HepG2 (cell line): ENCODE measurements around the gene P2RX7. TPM values are rescaled to one million over a fixed set of nuclear protein-coding genes. Genes with fewer than 3 reads are reported as not detected.

Experiments
- E2F5 ChIP-seq: sonication (generic); formaldehyde crosslinking; conservative IDR thresholded peaks from 2 replicates; pipeline ENCODE4 v1.4.0; 2020; ENCODE audit warnings: missing genetic modification reagents
- ELF1 ChIP-seq: sonication (generic); formaldehyde crosslinking; IDR thresholded peaks from 2 replicates; pipeline ENCODE4 v1.4.0; 2020; ENCODE audit warnings: missing genetic modification reagents
- EP300 ChIP-seq, 3 experiments: sonication (generic) in 1 of 3; formaldehyde crosslinking in 1 of 3; IDR thresholded peaks; 2 replicates each; pipeline versions ENCODE4 v1.5.1 to v1.6.1; 2011 to 2020; ENCODE audit warnings: low read depth in 2 of 3, low read length in 2 of 3, borderline replicate concordance in 1 of 3, improper control_type of control experiment in 1 of 3, mild to moderate bottlenecking in 1 of 3, missing genetic modification reagents in 1 of 3, moderate library complexity in 1 of 3
- HHEX ChIP-seq: IDR thresholded peaks from 2 replicates; pipeline ENCODE4 v1.6.1; 2016; ENCODE audit warnings: control low read depth
- HMG20A ChIP-seq: IDR thresholded peaks from 2 replicates; pipeline ENCODE4 v1.6.1; 2016; ENCODE audit warnings: borderline replicate concordance
- IRF9 ChIP-seq: sonication (generic); formaldehyde crosslinking; IDR thresholded peaks from 2 replicates; pipeline ENCODE4 v1.8.0; 2022; ENCODE audit warnings: missing genetic modification reagents, mild to moderate bottlenecking, borderline replicate concordance
- NKX3-1 ChIP-seq: sonication (generic); formaldehyde crosslinking; IDR thresholded peaks from 2 replicates; pipeline ENCODE4 v1.5.0; 2020; ENCODE audit warnings: missing genetic modification reagents
- PPARG ChIP-seq: conservative IDR thresholded peaks from 2 replicates; pipeline ENCODE4 v1.6.1; 2016; ENCODE audit warnings: missing biosample characterization, missing genetic modification reagents
- SOX6 ChIP-seq, 2 experiments: fragments of 450-650 bp in 1 of 2; sonication (generic) in 1 of 2; formaldehyde crosslinking in 1 of 2; IDR thresholded peaks; 2 replicates each; pipeline versions ENCODE4 v1.4.0 to v1.6.1; 2017 to 2020; ENCODE audit warnings: antibody characterized with exemption in 1 of 2, mild to moderate bottlenecking in 1 of 2, missing genetic modification reagents in 1 of 2
- SRY ChIP-seq: sonication (generic); formaldehyde crosslinking; IDR thresholded peaks from 2 replicates; pipeline ENCODE4 v1.8.0; 2022; ENCODE audit warnings: mild to moderate bottlenecking, missing genetic modification reagents
- TOPORS ChIP-seq: sonication (generic); formaldehyde crosslinking; IDR thresholded peaks from 2 replicates; pipeline ENCODE4 v1.8.0; 2023; ENCODE audit warnings: mild to moderate bottlenecking, missing genetic modification reagents
- ZBTB20 ChIP-seq: sonication (generic); formaldehyde crosslinking; IDR thresholded peaks from 2 replicates; pipeline ENCODE4 v1.8.1; 2023; ENCODE audit warnings: missing genetic modification reagents, low read depth, mild to moderate bottlenecking, borderline replicate concordance
- ZIK1 ChIP-seq: sonication (generic); formaldehyde crosslinking; IDR thresholded peaks from 2 replicates; pipeline ENCODE4 v1.5.0; 2020; ENCODE audit warnings: mild to moderate bottlenecking, low read depth, missing genetic modification reagents, borderline replicate concordance
- ZNF605 ChIP-seq: sonication (generic); formaldehyde crosslinking; IDR thresholded peaks from 2 replicates; pipeline ENCODE4 v1.8.0; 2022; ENCODE audit warnings: mild to moderate bottlenecking, missing genetic modification reagents
- ZNF7 ChIP-seq: IDR thresholded peaks from 2 replicates; pipeline ENCODE4 v1.6.1; 2016; ENCODE audit warnings: missing biosample characterization, missing genetic modification reagents
- ZNF772 ChIP-seq: sonication (generic); formaldehyde crosslinking; IDR thresholded peaks from 2 replicates; pipeline ENCODE4 v1.5.0; 2020; ENCODE audit warnings: mild to moderate bottlenecking, missing genetic modification reagents
- ZNF788 ChIP-seq: sonication (generic); formaldehyde crosslinking; IDR thresholded peaks from 2 replicates; pipeline ENCODE4 v1.5.0; 2020; ENCODE audit warnings: mild to moderate bottlenecking, missing genetic modification reagents, borderline replicate concordance
- polyA plus RNA-seq, 8 experiments: library from polyadenylated mRNA; depleted of rRNA in 3 of 8; stranded (reverse) in 7 of 8; unstranded in 1 of 8; fragments of >200 nt; fragmentation: Illumina TruSeq in 4 of 8; extraction: Trizol in 4 of 8; gene quantifications; 2 replicates each; pipeline versions ENCODE4 v1.2.1 to v1.2.3, GENCODE V29; 2011 to 2016; ENCODE audit warnings: low read depth in 4 of 8, missing spikeins in 1 of 8, mixed read lengths in 1 of 8; ENCODE audit not compliant: insufficient read depth in 1 of 8
- total RNA-seq, 5 experiments: library from RNA; depleted of rRNA; stranded (reverse); fragments of >200 nt; fragmentation: Illumina TruSeq; extraction: Trizol; gene quantifications; 2 replicates each; pipeline ENCODE4 v1.2.3, GENCODE V29; 2016; ENCODE audit warnings: low read depth in 1 of 5
- TF ChIP-seq, protein P1 (sequence below): IDR thresholded peaks from 2 replicates; pipeline ENCODE4 v1.6.1; 2012; ENCODE audit warnings: inconsistent platforms
- TF ChIP-seq, protein P2 (sequence below): sonication (generic); formaldehyde crosslinking; IDR thresholded peaks from 2 replicates; pipeline ENCODE4 v1.4.0; 2020; ENCODE audit warnings: low read depth, missing genetic modification reagents
- TF ChIP-seq, protein P3 (sequence below): sonication (generic); formaldehyde crosslinking; IDR thresholded peaks from 2 replicates; pipeline ENCODE4 v1.5.0; 2020; ENCODE audit warnings: missing genetic modification reagents

P2RX7 gene
- total and polyA plus RNA-seq, 2 of the 13 experiments (the other 11 are each of a cell fraction or from before 2014, with no cell fraction given) = 0.13 to 0.73 TPM

GRCh38 chr12:121116318-121117225 is 16.1 kb upstream of the P2RX7 start (continued):
- TF ChIP-seq E2F5 = no peak
- peak; percentile 34; the same call in 1 of the 2 replicates for TF ChIP-seq ZNF788 (CRISPR knock-in tag)
- TF ChIP-seq SRY = 0 out of 2 replicates have a peak, but pooled peaks have one; percentile 52
- no peak for TF ChIP-seq PPARG
- TF ChIP-seq NKX3-1 = no peak
- TF ChIP-seq ZNF7 (CRISPR knock-in tag) = no peak
- TF ChIP-seq, protein P1, sequence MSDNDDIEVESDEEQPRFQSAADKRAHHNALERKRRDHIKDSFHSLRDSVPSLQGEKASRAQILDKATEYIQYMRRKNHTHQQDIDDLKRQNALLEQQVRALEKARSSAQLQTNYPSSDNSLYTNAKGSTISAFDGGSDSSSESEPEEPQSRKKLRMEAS = peak; percentile 18; the same call in 1 of the 2 replicates
- no peak for TF ChIP-seq IRF9 (CRISPR knock-in tag)
- peak; percentile 61; the same call in 1 of the 2 replicates for TF ChIP-seq HHEX
- peak in 1 of 2 experiments; percentile 48; a peak in 1 of 4 replicates for TF ChIP-seq EP300 (IDR thresholded peaks at IDR 0.05; ENCODE audit: low read depth in 2 of 2, low read length in 2 of 2)
- no peak for TF ChIP-seq EP300 (CRISPR knock-in tag; IDR thresholded peaks at IDR 0.05; ENCODE audit: borderline replicate concordance)
- TF ChIP-seq HMG20A (CRISPR knock-in tag) = peak; percentile 89; the same call in 1 of the 2 replicates
- no peak for TF ChIP-seq SOX6 (IDR thresholded peaks at IDR 0.05)
- peak; percentile 72; the same call in 1 of the 2 replicates for TF ChIP-seq SOX6 (CRISPR knock-in tag; IDR thresholded peaks at IDR 0.05)
- TF ChIP-seq ZNF605 (CRISPR knock-in tag) = 0 out of 2 replicates have a peak, but pooled peaks have one; percentile 36
- no peak for TF ChIP-seq ELF1 (CRISPR knock-in tag)
- 0 out of 2 replicates have a peak, but pooled peaks have one; percentile 40 for TF ChIP-seq ZNF772
- TF ChIP-seq, protein P2, sequence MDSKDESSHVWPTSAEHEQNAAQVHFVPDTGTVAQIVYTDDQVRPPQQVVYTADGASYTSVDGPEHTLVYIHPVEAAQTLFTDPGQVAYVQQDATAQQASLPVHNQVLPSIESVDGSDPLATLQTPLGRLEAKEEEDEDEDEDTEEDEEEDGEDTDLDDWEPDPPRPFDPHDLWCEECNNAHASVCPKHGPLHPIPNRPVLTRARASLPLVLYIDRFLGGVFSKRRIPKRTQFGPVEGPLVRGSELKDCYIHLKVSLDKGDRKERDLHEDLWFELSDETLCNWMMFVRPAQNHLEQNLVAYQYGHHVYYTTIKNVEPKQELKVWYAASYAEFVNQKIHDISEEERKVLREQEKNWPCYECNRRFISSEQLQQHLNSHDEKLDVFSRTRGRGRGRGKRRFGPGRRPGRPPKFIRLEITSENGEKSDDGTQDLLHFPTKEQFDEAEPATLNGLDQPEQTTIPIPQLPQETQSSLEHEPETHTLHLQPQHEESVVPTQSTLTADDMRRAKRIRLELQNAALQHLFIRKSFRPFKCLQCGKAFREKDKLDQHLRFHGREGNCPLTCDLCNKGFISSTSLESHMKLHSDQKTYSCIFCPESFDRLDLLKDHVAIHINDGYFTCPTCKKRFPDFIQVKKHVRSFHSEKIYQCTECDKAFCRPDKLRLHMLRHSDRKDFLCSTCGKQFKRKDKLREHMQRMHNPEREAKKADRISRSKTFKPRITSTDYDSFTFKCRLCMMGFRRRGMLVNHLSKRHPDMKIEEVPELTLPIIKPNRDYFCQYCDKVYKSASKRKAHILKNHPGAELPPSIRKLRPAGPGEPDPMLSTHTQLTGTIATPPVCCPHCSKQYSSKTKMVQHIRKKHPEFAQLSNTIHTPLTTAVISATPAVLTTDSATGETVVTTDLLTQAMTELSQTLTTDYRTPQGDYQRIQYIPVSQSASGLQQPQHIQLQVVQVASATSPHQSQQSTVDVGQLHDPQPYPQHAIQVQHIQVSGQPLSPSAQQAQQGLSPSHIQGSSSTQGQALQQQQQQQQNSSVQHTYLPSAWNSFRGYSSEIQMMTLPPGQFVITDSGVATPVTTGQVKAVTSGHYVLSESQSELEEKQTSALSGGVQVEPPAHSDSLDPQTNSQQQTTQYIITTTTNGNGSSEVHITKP (CRISPR knock-in tag) = 0 out of 2 replicates have a peak, but pooled peaks have one; percentile 12
- no peak for TF ChIP-seq ZIK1 (CRISPR knock-in tag)
- TF ChIP-seq, protein P3, sequence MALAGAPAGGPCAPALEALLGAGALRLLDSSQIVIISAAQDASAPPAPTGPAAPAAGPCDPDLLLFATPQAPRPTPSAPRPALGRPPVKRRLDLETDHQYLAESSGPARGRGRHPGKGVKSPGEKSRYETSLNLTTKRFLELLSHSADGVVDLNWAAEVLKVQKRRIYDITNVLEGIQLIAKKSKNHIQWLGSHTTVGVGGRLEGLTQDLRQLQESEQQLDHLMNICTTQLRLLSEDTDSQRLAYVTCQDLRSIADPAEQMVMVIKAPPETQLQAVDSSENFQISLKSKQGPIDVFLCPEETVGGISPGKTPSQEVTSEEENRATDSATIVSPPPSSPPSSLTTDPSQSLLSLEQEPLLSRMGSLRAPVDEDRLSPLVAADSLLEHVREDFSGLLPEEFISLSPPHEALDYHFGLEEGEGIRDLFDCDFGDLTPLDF (CRISPR knock-in tag) = no peak
- 0 out of 2 replicates have a peak, but pooled peaks have one; percentile 38 for TF ChIP-seq TOPORS
- TF ChIP-seq ZBTB20 = no peak
